Breast epithelium (tissue), 4 donors: Measurements from ENCODE around the gene ADCY5. TPM values are rescaled to one million over a fixed set of nuclear protein-coding genes. Genes with fewer than 3 reads are reported as not detected.

ENCODE experiments used
- DNase-seq, 2 donors: peaks; one replicate each; pipeline ENCODE4 v3.0.0-alpha.2; 2019; ENCODE audit warnings: low spot score in 2 of 2
- H3K27ac ChIP-seq, 2 donors: fragments of 200-600 bp; sonication (generic) in 1 of 2; one replicate each; pipeline ENCODE4 v1.5.1; 2016 to 2019; ENCODE audit warnings: mild to moderate bottlenecking in 1 of 2
- H3K27me3 ChIP-seq, 2 donors: fragments of 200-600 bp; sonication (generic) in 1 of 2; one replicate each; pipeline versions ENCODE4 v1.5.1 to v1.6.0; 2017 to 2019; ENCODE audit warnings: control low read depth in 1 of 2, mild to moderate bottlenecking in 1 of 2
- H3K36me3 ChIP-seq: fragments of 200-600 bp; one replicate; pipeline ENCODE4 v1.5.1; 2019
- H3K4me1 ChIP-seq, 2 donors: fragments of 200-600 bp; sonication (generic); one replicate each; pipeline ENCODE4 v1.5.1; 2016 to 2019; ENCODE audit warnings: control low read depth in 1 of 2
- H3K4me3 ChIP-seq, 3 donors: fragments of 200-600 bp; sonication (generic); 1 replicate in 2 of 3; 2 replicates in 1 of 3; pipeline ENCODE4 v1.5.1; 2016 to 2019; ENCODE audit warnings: mild to moderate bottlenecking in 3 of 3, moderate library complexity in 2 of 3
- H3K9me3 ChIP-seq, 2 donors: fragments of 200-600 bp; sonication (generic) in 1 of 2; one replicate each; pipeline ENCODE4 v1.5.1; 2016 to 2019; ENCODE audit warnings: control low read depth in 1 of 2
- CTCF ChIP-seq, 3 donors: fragments of 450-650 bp; IDR thresholded peaks; one replicate each; pipeline ENCODE4 v1.5.1; 2016 to 2017; ENCODE audit warnings: antibody characterized with exemption in 3 of 3, mild to moderate bottlenecking in 3 of 3, moderate library complexity in 3 of 3
- POLR2A ChIP-seq: fragments of 450-650 bp; IDR thresholded peaks from one replicate; pipeline ENCODE4 v1.6.1; 2016; ENCODE audit warnings: antibody characterized with exemption, mild to moderate bottlenecking, moderate library complexity
- POLR2AphosphoS5 ChIP-seq, 3 donors: sonication (generic); formaldehyde crosslinking; IDR thresholded peaks; one replicate each; pipeline ENCODE4 v1.6.1; 2017; ENCODE audit warnings: antibody characterized with exemption in 3 of 3
- intact Hi-C: fragments of 100-400 bp; cut with DNase I; formaldehyde crosslinking; loops from one replicate; pipeline ENCODE4 v1.15.1; 2023; ENCODE audit warnings: low total_unique reads
- total RNA-seq, 3 donors: library from RNA; depleted of rRNA; stranded (reverse); fragments of >200 nt; gene quantifications; one replicate each; pipeline ENCODE4 v1.1.0, GENCODE V29; 2016

Gene ADCY5
- total RNA-seq, 3 donors from 2014 or later = 10.1 to 32.5 (median 11.5) TPM

GRCh38 chr3:123392871-123393620 is 55.8 kb downstream of the ADCY5 start:
- Histone ChIP-seq H3K27me3 (no peaks in the 10 kb centered on the region), H3K36me3 (no peaks in the 10 kb centered on the region), H3K4me1 (no peaks in the 10 kb centered on the region), H3K9me3 (no peaks in the 10 kb centered on the region), H3K4me3 (no peak overlapping the region), H3K27ac (no peak overlapping the region)
- TF ChIP-seq CTCF (IDR thresholded peaks at IDR 0.05) (no peak), POLR2AphosphoS5 (IDR thresholded peaks at IDR 0.05) (no peak), POLR2A (no peak)
- intact Hi-C loops = no loop called here
- DNase-seq = no peak

GRCh38 chr3:123392368-123392767 is 56.5 kb downstream of the ADCY5 start:
- H3K9me3 ChIP-seq = no peaks in the 10 kb centered on the region
- no peak for DNase-seq
- H3K36me3 ChIP-seq = no peaks in the 10 kb centered on the region
- H3K27ac ChIP-seq = no peak overlapping the region
- no peak for TF ChIP-seq POLR2AphosphoS5 (IDR thresholded peaks at IDR 0.05)
- TF ChIP-seq POLR2A = no peak
- no peak for TF ChIP-seq CTCF (IDR thresholded peaks at IDR 0.05)
- no peaks in the 10 kb centered on the region for H3K27me3 ChIP-seq
- no peak overlapping the region for H3K4me3 ChIP-seq
- intact Hi-C loops = no loop called here
- H3K4me1 ChIP-seq = no peaks in the 10 kb centered on the region

GRCh38 chr3:123390865-123391600 is 57.9 kb downstream of the ADCY5 start:
- intact Hi-C loops = no loop called here
- Histone ChIP-seq H3K36me3 (no peaks in the 10 kb centered on the region), H3K4me1 (no peaks in the 10 kb centered on the region), H3K27me3 (no peaks in the 10 kb centered on the region), H3K27ac (peak overlapping the region in 1 of 2 donors; percentile 17), H3K4me3 (no peak overlapping the region), H3K9me3 (no peaks in the 10 kb centered on the region)
- no peak for TF ChIP-seq CTCF (IDR thresholded peaks at IDR 0.05)
- no peak for TF ChIP-seq POLR2AphosphoS5 (IDR thresholded peaks at IDR 0.05)
- TF ChIP-seq POLR2A = no peak
- DNase-seq = no peak

GRCh38 chr3:123389628-123389918 is 59.3 kb downstream of the ADCY5 start:
- no peaks in the 10 kb centered on the region for H3K9me3 ChIP-seq
- DNase-seq = no peak
- no peaks in the 10 kb centered on the region for H3K4me1 ChIP-seq
- H3K4me3 ChIP-seq = no peak overlapping the region
- TF ChIP-seq POLR2AphosphoS5 (IDR thresholded peaks at IDR 0.05) (no peak), POLR2A (no peak), CTCF (IDR thresholded peaks at IDR 0.05) (no peak)
- H3K36me3 ChIP-seq = no peaks in the 10 kb centered on the region
- intact Hi-C loops = no loop called here
- H3K27ac ChIP-seq = no peak overlapping the region
- no peaks in the 10 kb centered on the region for H3K27me3 ChIP-seq

- Histone ChIP-seq H3K36me3 (no peaks in the 10 kb centered on the region), H3K4me3 (no peak overlapping the region), H3K9me3 (no peaks in the 10 kb centered on the region), H3K4me1 (no peaks in the 10 kb centered on the region), H3K27me3 (no peaks in the 10 kb centered on the region), H3K27ac (no peak overlapping the region)
- no peak for TF ChIP-seq POLR2A
- DNase-seq = no peak
- intact Hi-C loops = no loop called here
Observed at GRCh38 chr3:123388811-123389627, 59.9 kb downstream of the ADCY5 start.
